Measurements from ENCODE around the gene ZC3H14.

The ZC3H14 gene

GRCh38 chr14:88607829-88608228, 45.0 kb downstream of the ZC3H14 start:
- DNase-seq (ENCODE audit: low read depth) = no peak

- no peak for DNase-seq (ENCODE audit: low read depth)
These were observed 49.0 kb downstream of the ZC3H14 start for GRCh38 chr14:88611878-88612277.

- DNase-seq (ENCODE audit: low read depth) = no peak
These were observed 50.1 kb downstream of the ZC3H14 start for GRCh38 chr14:88612981-88613380.

GRCh38 chr14:88613552-88614010, 50.7 kb downstream of the ZC3H14 start:
- DNase-seq (ENCODE audit: low read depth) = peak; percentile 64

- peak; percentile 68 for DNase-seq (ENCODE audit: low read depth)
These were observed 51.5 kb downstream of the ZC3H14 start for GRCh38 chr14:88614218-88614907.

- DNase-seq (ENCODE audit: low read depth) = no peak
These were observed 53.9 kb downstream of the ZC3H14 start for GRCh38 chr14:88616697-88617096.

- no peak for DNase-seq (ENCODE audit: low read depth)
These were observed 54.6 kb downstream of the ZC3H14 start for GRCh38 chr14:88617479-88617878.

GRCh38 chr14:88618476-88618875, 55.6 kb downstream of the ZC3H14 start:
- no peak for DNase-seq (ENCODE audit: low read depth)

- no peak for DNase-seq (ENCODE audit: low read depth)
These were observed 58.3 kb downstream of the ZC3H14 start for GRCh38 chr14:88621100-88621499.

- no peak for DNase-seq (ENCODE audit: low read depth)
These were observed 62.8 kb downstream of the ZC3H14 start for GRCh38 chr14:88625671-88626070.

GRCh38 chr14:88628033-88628432, 65.2 kb downstream of the ZC3H14 start:
- DNase-seq (ENCODE audit: low read depth) = no peak

- DNase-seq (ENCODE audit: low read depth) = no peak
These were observed 65.6 kb downstream of the ZC3H14 start for GRCh38 chr14:88628462-88628861.

- DNase-seq (ENCODE audit: low read depth) = peak; percentile 94
These were observed 67.7 kb downstream of the ZC3H14 start for GRCh38 chr14:88630565-88630964.

- DNase-seq (ENCODE audit: low read depth) = no peak
These were observed 68.3 kb downstream of the ZC3H14 start for GRCh38 chr14:88631091-88631490.

- DNase-seq (ENCODE audit: low read depth) = no peak
These were observed 69.7 kb downstream of the ZC3H14 start for GRCh38 chr14:88632512-88632911.

GRCh38 chr14:88639221-88639620, 76.4 kb downstream of the ZC3H14 start:
- no peak for DNase-seq (ENCODE audit: low read depth)

GRCh38 chr14:88660056-88660455, 97.2 kb downstream of the ZC3H14 start:
- peak; percentile 87 for DNase-seq (ENCODE audit: low read depth)

GRCh38 chr14:88667555-88668273, 104.9 kb downstream of the ZC3H14 start:
- DNase-seq (ENCODE audit: low read depth) = peak; percentile 72

- DNase-seq (ENCODE audit: low read depth) = no peak
These were observed 105.7 kb downstream of the ZC3H14 start for GRCh38 chr14:88668448-88669116.

- no peak for DNase-seq (ENCODE audit: low read depth)
These were observed 106.5 kb downstream of the ZC3H14 start for GRCh38 chr14:88669346-88669745.

All from amniotic epithelial cell (primary cell).